ENCODE results near the gene EBF3. TPM values are rescaled to one million over a fixed set of nuclear protein-coding genes. Genes with fewer than 3 reads are reported as not detected.

The EBF3 gene
- total RNA-seq, 1 experiment from 2014 or later = 0.22 TPM

- no peak overlapping the region for H2BK20ac ChIP-seq (ENCODE audit: low read depth, low read length, poor library complexity, severe bottlenecking)
- H3K4ac ChIP-seq (ENCODE audit: low read depth, low read length) = no peak overlapping the region
- no peak overlapping the region for H2BK5ac ChIP-seq (ENCODE audit: insufficient read length, low read length)
- no peak overlapping the region for H2AK5ac ChIP-seq (ENCODE audit: insufficient read length, low read length)
- no peak overlapping the region for H3K56ac ChIP-seq (ENCODE audit: insufficient read length, low read depth, low read length)
- no peak overlapping the region for H3K4me3 Mint-ChIP-seq
- no peak overlapping the region for H3K27ac ChIP-seq (ENCODE audit: insufficient read length, low read depth, low read length)
- no peak overlapping the region for H3K14ac ChIP-seq (ENCODE audit: insufficient read depth, low read length)
- no peak overlapping the region for H3K18ac ChIP-seq (ENCODE audit: insufficient read length, low read depth, low read length)
- WGBS (ENCODE audit: extremely low coverage, insufficient read length, low lambda C conversion rate) = no CpG with 5 or more reads among the region's 12 CpGs
- no peak overlapping the region for H3T11ph ChIP-seq (ENCODE audit: low read length)
- H2BK15ac ChIP-seq (ENCODE audit: low read depth, low read length) = no peak overlapping the region
- no peak overlapping the region for H3K9ac ChIP-seq (ENCODE audit: extremely low read depth, insufficient read length, low read length)
- H3K9me3 Mint-ChIP-seq = no peaks in the 10 kb centered on the region
- no peaks in the 10 kb centered on the region for H3K79me2 ChIP-seq (ENCODE audit: insufficient read depth, low read length)
- no peak overlapping the region for H3K23ac ChIP-seq (ENCODE audit: insufficient read length, low read depth, low read length)
- H4K20me1 ChIP-seq (ENCODE audit: control insufficient read depth, insufficient read depth, insufficient read length) = no peaks in the 10 kb centered on the region
- H3K23me2 ChIP-seq (ENCODE audit: insufficient read length, low read depth, low read length, poor library complexity, severe bottlenecking) = no peaks in the 10 kb centered on the region
- H3K4me2 ChIP-seq (ENCODE audit: insufficient read depth, insufficient read length, low read length) = no peak overlapping the region
- H4K91ac ChIP-seq (ENCODE audit: insufficient read length, low read depth, low read length) = no peak overlapping the region
- H3K4me1 ChIP-seq (ENCODE audit: insufficient read depth, low read length) = no peaks in the 10 kb centered on the region
- 0 out of 2 replicates have a peak, but pooled peaks cover 3% of the 10 kb centered on the region for H3K27me3 Mint-ChIP-seq (ENCODE audit: low read depth)
- H3K79me1 ChIP-seq (ENCODE audit: insufficient read depth, low read depth, low read length, poor library complexity, severe bottlenecking) = no peaks in the 10 kb centered on the region
- H2BK120ac ChIP-seq (ENCODE audit: low read depth, low read length, poor library complexity, severe bottlenecking) = no peak overlapping the region
- no peaks in the 10 kb centered on the region for H3K4me1 Mint-ChIP-seq
- TF ChIP-seq CTCF (conservative IDR thresholded peaks at IDR 0.05) = no peak
- no peak overlapping the region for H4K5ac ChIP-seq (ENCODE audit: insufficient read length, low read depth, low read length)
- DNase-seq = no peak
- H2AFZ ChIP-seq (ENCODE audit: low read length) = no peak overlapping the region
- H3K27ac Mint-ChIP-seq = no peak overlapping the region
- no peak overlapping the region for H2BK12ac ChIP-seq (ENCODE audit: insufficient read length, low read depth, low read length)
- H3K27me3 ChIP-seq (ENCODE audit: insufficient read depth, low read length) = no peaks in the 10 kb centered on the region
- H3K36me3 Mint-ChIP-seq (ENCODE audit: insufficient read depth in 1 of 3, low read depth in 3 of 3) = no peaks in the 10 kb centered on the region
- H4K8ac ChIP-seq (replicated peaks; ENCODE audit: insufficient read length, low read depth, low read length) = no peak overlapping the region
- no peaks in the 10 kb centered on the region for H3K9me3 ChIP-seq (ENCODE audit: control insufficient read depth, low read depth, low read length)
Measured at GRCh38 chr10:129833468-129833950, 130.6 kb downstream of the EBF3 start.
